HepG2 (cell line): Measurements from ENCODE around the gene LDAF1. TPM values are rescaled to one million over a fixed set of nuclear protein-coding genes. Genes with fewer than 3 reads are reported as not detected.

Source experiments
- ATAC-seq: fragments of 200-7000 bp; cut with Tn5 transposase; 3 replicates; pipeline ENCODE4 v1.9.1; 2020; ENCODE audit warnings: mild to moderate bottlenecking, moderate library complexity
- BruUV-seq: library from RNA; stranded (reverse); fragments of 400-500 nt; replicated peaks from 2 replicates; lab custom pipeline; 2021; lab: Mats Ljungman, UMichigan
- CTCF ChIA-PET: fragments of 300-600 bp; formaldehyde crosslinking; extraction: SDS; loops from one replicate; lab custom pipeline; 2021; ENCODE audit warnings: low total read pairs, inconsistent platforms, low intra/inter-chr PET ratio; lab: Yijun Ruan, JAX
- POLR2A ChIA-PET: fragments of 350-600 bp; sonication (Branson Sonifier 250); formaldehyde crosslinking; loops from one replicate; lab custom pipeline; 2020; ENCODE audit warnings: antibody characterized with exemption, inconsistent platforms; lab: Yijun Ruan, JAX
- DNase-seq: peaks from one replicate; pipeline ENCODE4 v3.0.0-alpha.2; 2015; ENCODE audit warnings: low spot score
- FAIRE-seq: peaks from 3 replicates; lab custom pipeline; 2011; peaks lifted over from hg19 to GRCh38; lab: Jason Lieb, UNC
- H2AFZ ChIP-seq: one replicate; pipeline ENCODE4 v1.6.1; 2011; ENCODE audit warnings: low read length, inconsistent platforms
- H3K27ac ChIP-seq: fragments of 300-600 bp; 3 replicates; pipeline ENCODE4 v1.8.0; 2011; ENCODE audit warnings: mixed run types, mild to moderate bottlenecking, mixed read lengths, low read length, inconsistent platforms; ENCODE audit not compliant: insufficient read depth; ENCODE audit errors: extremely low read length
- H3K27me3 ChIP-seq, 2 experiments: fragments of 200-600 bp in 1 of 2; 2 replicates in 1 of 2; 3 replicates in 1 of 2; pipeline versions ENCODE4 v1.6.0 to v1.8.0; 2011; ENCODE audit warnings: low read length in 2 of 2, mild to moderate bottlenecking in 2 of 2, moderate library complexity in 2 of 2, inconsistent platforms in 1 of 2; ENCODE audit not compliant: insufficient read depth in 2 of 2, control insufficient read depth in 1 of 2
- H3K36me3 ChIP-seq, 2 experiments: fragments of 200-600 bp in 1 of 2; replicated peaks in 1 of 2; 2 replicates in 1 of 2; 3 replicates in 1 of 2; pipeline versions ENCODE4 v1.5.1 to v1.8.0; 2011; ENCODE audit warnings: low read length in 2 of 2, inconsistent platforms in 1 of 2; ENCODE audit not compliant: insufficient read depth in 2 of 2, control insufficient read depth in 1 of 2
- H3K4me1 ChIP-seq: 2 replicates; pipeline ENCODE4 v1.5.1; 2012; ENCODE audit warnings: low read length, inconsistent platforms; ENCODE audit not compliant: insufficient read depth
- H3K4me2 ChIP-seq: 2 replicates; pipeline ENCODE4 v1.6.0; 2011; ENCODE audit warnings: low read depth, low read length, inconsistent platforms
- H3K4me3 ChIP-seq, 3 experiments: fragments of 200-600 bp in 1 of 3; sonication (generic), shearing (Covaris generic) in 1 of 3; replicated peaks in 1 of 3; 2 replicates each; pipeline ENCODE4 v1.5.1; 2011 to 2016; ENCODE audit warnings: low read length in 3 of 3, inconsistent platforms in 2 of 3, low read depth in 2 of 3, mild to moderate bottlenecking in 2 of 3, control low read depth in 1 of 3, mixed read lengths in 1 of 3; ENCODE audit not compliant: insufficient read depth in 1 of 3
- H3K79me2 ChIP-seq: one replicate; pipeline ENCODE4 v1.6.1; 2011; ENCODE audit warnings: low read length, inconsistent platforms; ENCODE audit not compliant: insufficient read depth
- H3K9ac ChIP-seq: 2 replicates; pipeline ENCODE4 v1.6.0; 2011; ENCODE audit warnings: mild to moderate bottlenecking, low read depth, low read length, inconsistent platforms; ENCODE audit not compliant: insufficient read depth
- H3K9me3 ChIP-seq: 2 replicates; pipeline ENCODE4 v1.5.1; 2012; ENCODE audit warnings: mild to moderate bottlenecking, low read length
- H4K20me1 ChIP-seq: 2 replicates; pipeline ENCODE4 v1.6.0; 2011; ENCODE audit warnings: inconsistent platforms, mild to moderate bottlenecking, low read length, moderate library complexity; ENCODE audit not compliant: insufficient read depth
- ATF2 ChIP-seq: sonication (generic); formaldehyde crosslinking; IDR thresholded peaks from 2 replicates; pipeline ENCODE4 v1.4.0; 2020; ENCODE audit warnings: missing genetic modification reagents
- ATF7 ChIP-seq, 2 experiments: fragments of 450-650 bp in 1 of 2; sonication (generic) in 1 of 2; formaldehyde crosslinking in 1 of 2; IDR thresholded peaks; 2 replicates each; pipeline versions ENCODE4 v1.4.0 to v1.6.1; 2016 to 2020; ENCODE audit warnings: antibody characterized with exemption in 1 of 2, mild to moderate bottlenecking in 1 of 2, missing genetic modification reagents in 1 of 2
- ATRX ChIP-seq: sonication (generic); formaldehyde crosslinking; IDR thresholded peaks from 2 replicates; pipeline ENCODE4 v1.4.0; 2020; ENCODE audit warnings: missing genetic modification reagents, borderline replicate concordance
- CCAR2 ChIP-seq: fragments of 200-400 bp; formaldehyde crosslinking; optimal IDR thresholded peaks from 2 replicates; pipeline ENCODE3; 2018; ENCODE audit warnings: low read depth, mild to moderate bottlenecking, low read length, moderate library complexity
- HIC2 ChIP-seq: sonication (generic); formaldehyde crosslinking; IDR thresholded peaks from 2 replicates; pipeline ENCODE4 v1.9.0; 2022; ENCODE audit warnings: low read depth, missing genetic modification reagents
- MAFG ChIP-seq: sonication (generic); formaldehyde crosslinking; IDR thresholded peaks from 2 replicates; pipeline ENCODE4 v1.5.1; 2020; ENCODE audit warnings: mild to moderate bottlenecking, missing genetic modification reagents
- ZBTB49 ChIP-seq: sonication (generic); formaldehyde crosslinking; IDR thresholded peaks from 2 replicates; pipeline ENCODE4 v1.4.0; 2020; ENCODE audit warnings: missing genetic modification reagents, borderline replicate concordance
- ZNF513 ChIP-seq: sonication (generic); formaldehyde crosslinking; conservative IDR thresholded peaks from 2 replicates; pipeline ENCODE4 v1.5.0; 2020; ENCODE audit warnings: missing genetic modification reagents
- ZNF549 ChIP-seq: sonication (generic); formaldehyde crosslinking; IDR thresholded peaks from 2 replicates; pipeline ENCODE4 v1.5.0; 2020; ENCODE audit warnings: missing genetic modification reagents
- ZNF768 ChIP-seq: sonication (generic); formaldehyde crosslinking; IDR thresholded peaks from 2 replicates; pipeline ENCODE4 v1.4.0; 2020; ENCODE audit warnings: missing genetic modification reagents
- WGBS: methylation state at CpG from one replicate; pipeline ENCODE4 v1.1.6; 2017; ENCODE audit warnings: low lambda C conversion rate; 5-methylcytosine and 5-hydroxymethylcytosine counted together
- in situ Hi-C: cut with HindIII; loops from 2 replicates; pipeline ENCODE4 v1.10.0; 2017; ENCODE audit warnings: low pct_unique_long_range_greater_than_20kb; ENCODE audit not compliant: extremely low pct_ligation_motif_present
- intact Hi-C: fragments of 100-400 bp; cut with micrococcal nuclease; formaldehyde crosslinking; loops from one replicate; pipeline ENCODE4 v1.10.0; 2022; ENCODE audit not compliant: unreplicated experiment
- polyA plus RNA-seq, 8 experiments: library from polyadenylated mRNA; depleted of rRNA in 3 of 8; stranded (reverse) in 7 of 8; unstranded in 1 of 8; fragments of >200 nt; fragmentation: Illumina TruSeq in 4 of 8; extraction: Trizol in 4 of 8; gene quantifications; 2 replicates each; pipeline versions ENCODE4 v1.2.1 to v1.2.3, GENCODE V29; 2011 to 2016; ENCODE audit warnings: low read depth in 4 of 8, missing spikeins in 1 of 8, mixed read lengths in 1 of 8; ENCODE audit not compliant: insufficient read depth in 1 of 8
- total RNA-seq, 5 experiments: library from RNA; depleted of rRNA; stranded (reverse); fragments of >200 nt; fragmentation: Illumina TruSeq; extraction: Trizol; gene quantifications; 2 replicates each; pipeline ENCODE4 v1.2.3, GENCODE V29; 2016; ENCODE audit warnings: low read depth in 1 of 5

The LDAF1 gene
- total and polyA plus RNA-seq, 2 of the 13 experiments (the other 11 are each of a cell fraction or from before 2014, with no cell fraction given) = 6.3 to 7.5 TPM

GRCh38 chr16:21126518-21126917 is 32.0 kb upstream of the LDAF1 start:
- in situ Hi-C loops = no loop called here
- Histone ChIP-seq H4K20me1 (no peaks in the 10 kb centered on the region), H3K4me2 (no peak overlapping the region), H3K9me3 (no peaks in the 10 kb centered on the region), H3K27ac (no peak overlapping the region), H3K4me1 (no peaks in the 10 kb centered on the region), H2AFZ (no peak overlapping the region)
- ATAC-seq (no peak), DNase-seq (no peak)
- WGBS = 34% methylated on average over 7 of the region's 7 CpGs
- no peak for TF ChIP-seq ZNF513 (CRISPR knock-in tag)
- no peak for TF ChIP-seq ATF7 (IDR thresholded peaks at IDR 0.05)
- TF ChIP-seq ATF7 (CRISPR knock-in tag; IDR thresholded peaks at IDR 0.05) = no peak
- no peak for TF ChIP-seq MAFG (CRISPR knock-in tag)
- no peak for TF ChIP-seq ZBTB49
- no peak for TF ChIP-seq ATRX (CRISPR knock-in tag)
- no peak for TF ChIP-seq ZNF768 (CRISPR knock-in tag)
- TF ChIP-seq ATF2 (CRISPR knock-in tag) = no peak
- TF ChIP-seq ZNF549 (CRISPR knock-in tag) = no peak
- no peak for TF ChIP-seq HIC2
- no peak for TF ChIP-seq CCAR2
- TF ChIP-seq, all 625 proteins: peak for 0
- intact Hi-C loops = no loop called here
- no peaks in the 10 kb centered on the region for H3K79me2 ChIP-seq
- CTCF ChIA-PET = no interaction called here
- H3K9ac ChIP-seq = no peak overlapping the region
- POLR2A ChIA-PET = no interaction called here
- peaks cover 2 to 17% of the 10 kb centered on the region in 2 experiments; a peak in 2 of 5 replicates for H3K27me3 ChIP-seq
- no peak overlapping the region for H3K4me3 ChIP-seq
- no peaks in the 10 kb centered on the region for H3K36me3 ChIP-seq
- no TSS peak for BruUV-seq
- no peak for FAIRE-seq
